AG10803 (cell line): ENCODE results near the gene MAST1.

Experiments
- DNase-seq: peaks from one replicate; pipeline ENCODE4 v3.0.0; 2010; ENCODE audit warnings: low read depth
- H3K4me3 ChIP-seq: 2 replicates; pipeline ENCODE4 v1.5.1; 2011; ENCODE audit warnings: mild to moderate bottlenecking, low read length, control low read depth
- CTCF ChIP-seq: conservative IDR thresholded peaks from 2 replicates; pipeline ENCODE4 v1.5.1; 2011; ENCODE audit warnings: mild to moderate bottlenecking, low read length, control low read depth, inconsistent platforms

Gene MAST1

GRCh38 chr19:12872941-12873890, 34.9 kb downstream of the MAST1 start:
- DNase-seq: peak; percentile 30
- 0 out of 2 replicates have a peak, but pooled peaks have one; percentile 7 for TF ChIP-seq CTCF
- peak overlapping the region; percentile 13 for H3K4me3 ChIP-seq

- H3K4me3 ChIP-seq: no peak overlapping the region
- DNase-seq: no peak
- TF ChIP-seq CTCF: no peak
These were observed 35.8 kb downstream of the MAST1 start for GRCh38 chr19:12873891-12874745.

GRCh38 chr19:12875086-12875485, 36.8 kb downstream of the MAST1 start:
- TF ChIP-seq CTCF: no peak
- no peak for DNase-seq
- H3K4me3 ChIP-seq: no peak overlapping the region

GRCh38 chr19:12880551-12881171, 42.3 kb downstream of the MAST1 start:
- TF ChIP-seq CTCF: no peak
- no peak for DNase-seq
- H3K4me3 ChIP-seq: peak overlapping the region; percentile 85

- H3K4me3 ChIP-seq: peak within 1 kb of the TSS; percentile 85
- no peak for TF ChIP-seq CTCF
- DNase-seq: peak; percentile 90
These were observed 43.0 kb downstream of the MAST1 start, which contains the start of gene DNASE2 for GRCh38 chr19:12881172-12881808. Gene DNASE2, minus strand, starts transcription at chr19:12881449. Its CDS starts 74 bp downstream, at chr19:12881375.

GRCh38 chr19:12882589-12882988, 44.3 kb downstream of the MAST1 start:
- no peak overlapping the region for H3K4me3 ChIP-seq
- DNase-seq: no peak
- no peak for TF ChIP-seq CTCF
